GM12864 (cell line): ENCODE results near the gene CST6.

Experiments
- DNase-seq: peaks from one replicate; pipeline ENCODE4 v3.0.0-alpha.2; 2011; ENCODE audit warnings: low read depth
- H3K4me3 ChIP-seq: 2 replicates; pipeline ENCODE4 v1.5.1; 2011; ENCODE audit warnings: mild to moderate bottlenecking, low read depth, low read length, control low read depth
- CTCF ChIP-seq: IDR thresholded peaks from 2 replicates; pipeline ENCODE4 v1.5.1; 2011; ENCODE audit warnings: low read depth, mild to moderate bottlenecking, moderate library complexity, low read length, control low read depth, inconsistent platforms; ENCODE audit errors: missing control alignments

The CST6 gene

GRCh38 chr11:66048547-66049323 lies 36.9 kb downstream of the CST6 start, which contains the start of gene GAL3ST3:
Gene GAL3ST3 (minus strand): TSS chr11:66049161. CDS start chr11:66045415, 3,746 bp downstream.
- no peak for DNase-seq
- no peak within 1 kb of the TSS for H3K4me3 ChIP-seq

GRCh38 chr11:66050581-66051231 lies 38.9 kb downstream of the CST6 start:
- no peak overlapping the region for H3K4me3 ChIP-seq
- TF ChIP-seq CTCF, result no peak
- DNase-seq, result no peak

More at GRCh38 chr11:66048547-66049323, 36.9 kb downstream of the CST6 start, which contains the start of gene GAL3ST3:
- no peak for TF ChIP-seq CTCF

- TF ChIP-seq CTCF, result no peak
- peak overlapping the region; percentile 94 for H3K4me3 ChIP-seq
- no peak for DNase-seq
These were observed 39.6 kb downstream of the CST6 start for GRCh38 chr11:66051371-66051765.

- H3K4me3 ChIP-seq, result peak within 1 kb of the TSS; percentile 94
- peak; percentile 96 for DNase-seq
- no peak for TF ChIP-seq CTCF
These were observed 40.2 kb downstream of the CST6 start, which contains the start of gene SF3B2 for GRCh38 chr11:66051766-66052663. Gene SF3B2 (plus strand): TSS chr11:66052364. CDS start chr11:66052385, 21 bp downstream.

- no peak for TF ChIP-seq CTCF
- no peak for DNase-seq
- peak overlapping the region; percentile 94 for H3K4me3 ChIP-seq
These were observed 40.8 kb downstream of the CST6 start for GRCh38 chr11:66052664-66052982.

GRCh38 chr11:66055021-66055420 lies 43.2 kb downstream of the CST6 start:
- no peak overlapping the region for H3K4me3 ChIP-seq
- DNase-seq, result no peak
- TF ChIP-seq CTCF, result no peak
